ENCODE data around the gene COL4A3.
"Not testable (repeated sequence)": the region's sequence is repeated elsewhere in the genome, so short reads cannot be mapped to it uniquely, and the experiment has no call there.

The COL4A3 gene

GRCh38 chr2:227204452-227204851, 40.0 kb downstream of the COL4A3 start:
- in situ Hi-C loops (cut with MboI; ENCODE audit: low sequenced_read_pairs): no loop called here

DNA sequence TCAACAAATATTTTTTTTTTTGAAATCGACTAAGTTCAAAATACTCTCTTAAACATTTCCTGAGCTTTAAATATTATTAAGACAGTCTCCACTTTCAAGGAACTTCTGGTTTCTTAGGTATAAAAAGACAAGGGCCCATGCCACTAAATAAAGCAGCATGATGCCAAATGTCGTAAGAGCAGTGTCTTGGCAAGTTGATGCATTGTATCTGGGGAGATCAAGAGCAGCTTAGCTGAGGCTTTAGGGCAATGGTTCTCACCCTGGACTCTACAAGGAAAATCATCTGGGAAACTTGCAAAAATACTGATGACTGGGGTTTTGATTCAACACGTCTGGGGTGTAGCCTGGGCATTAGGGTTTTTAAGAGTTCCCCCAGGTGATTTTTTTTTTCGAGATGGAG, 41.3 kb downstream of the COL4A3 start:
- in situ Hi-C loops (cut with MboI; ENCODE audit: low sequenced_read_pairs): no loop called here

DNA sequence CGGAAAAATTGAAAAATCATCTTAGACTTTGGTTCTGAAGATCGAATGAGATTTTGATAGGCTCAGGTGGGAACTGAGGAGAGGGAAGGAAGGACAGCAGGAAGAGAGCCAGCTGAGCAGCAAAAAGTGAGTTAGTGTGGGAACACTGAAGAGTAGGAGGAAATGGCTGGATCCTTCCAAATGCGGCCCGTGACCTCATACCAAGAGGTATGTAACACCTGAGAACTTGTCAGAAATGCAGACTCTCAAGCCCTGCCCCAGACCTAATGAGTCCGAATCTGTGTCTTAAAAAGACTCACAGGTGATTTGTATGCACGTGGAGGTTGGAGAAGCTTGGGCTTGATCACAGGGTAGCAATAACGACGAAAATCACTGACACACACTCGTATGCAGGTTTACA, 42.0 kb downstream of the COL4A3 start:
- in situ Hi-C loops (cut with MboI; ENCODE audit: low sequenced_read_pairs): no loop called here

- in situ Hi-C loops (cut with MboI; ENCODE audit: low sequenced_read_pairs): no loop called here
These were observed 43.1 kb downstream of the COL4A3 start for GRCh38 chr2:227207573-227207972.

- in situ Hi-C loops (cut with MboI; ENCODE audit: low sequenced_read_pairs): no loop called here
These were observed 50.2 kb downstream of the COL4A3 start for GRCh38 chr2:227214622-227215041.

GRCh38 chr2:227219312-227220105, 55.1 kb downstream of the COL4A3 start:
- in situ Hi-C loops (cut with MboI; ENCODE audit: low sequenced_read_pairs): no loop called here

DNA sequence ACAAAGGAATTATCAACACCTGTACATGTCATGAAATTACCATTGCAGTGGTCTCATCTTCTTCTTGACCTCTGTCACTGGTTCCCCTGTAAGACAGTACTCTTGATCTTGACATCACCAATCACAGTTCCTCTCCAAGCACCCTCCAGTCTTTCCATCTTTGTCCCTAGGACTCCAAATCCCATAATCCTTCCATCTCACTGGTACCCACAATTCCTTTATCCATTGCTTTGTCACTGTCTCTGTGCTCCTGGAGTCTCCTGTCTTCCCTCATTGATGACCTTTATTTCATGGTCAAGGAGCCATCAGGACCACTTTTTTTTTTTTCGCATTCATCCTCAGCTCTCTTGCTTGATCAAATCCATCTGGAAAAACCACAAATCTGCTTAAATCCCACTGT, 56.7 kb downstream of the COL4A3 start:
- in situ Hi-C loops (cut with MboI; ENCODE audit: low sequenced_read_pairs): no loop called here

- in situ Hi-C loops (cut with MboI; ENCODE audit: low sequenced_read_pairs): no loop called here
These were observed 57.9 kb downstream of the COL4A3 start for GRCh38 chr2:227222292-227222691.

DNA sequence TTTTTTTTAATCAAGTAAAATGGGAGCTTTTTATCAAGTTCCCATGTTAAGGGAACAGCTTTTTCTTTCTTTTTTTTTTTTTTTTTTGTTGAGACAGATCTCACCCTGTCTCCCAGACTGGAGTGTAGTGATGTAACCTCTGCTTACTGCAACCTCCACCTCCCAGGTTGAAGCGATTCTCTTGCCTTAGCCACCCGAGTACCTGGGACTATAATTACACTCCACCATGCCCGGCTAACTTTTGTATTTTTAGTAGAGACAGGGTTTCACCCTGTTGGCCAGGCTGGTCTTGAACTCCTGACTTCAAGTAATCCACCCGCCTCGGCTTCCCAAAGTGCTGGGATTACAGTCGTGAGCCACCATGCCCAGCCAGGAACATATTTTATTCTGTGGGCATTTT, 61.2 kb downstream of the COL4A3 start:
- in situ Hi-C loops (cut with MboI; ENCODE audit: low sequenced_read_pairs): not testable (repeated sequence)

- in situ Hi-C loops (cut with MboI; ENCODE audit: low sequenced_read_pairs): no loop called here
These were observed 63.7 kb downstream of the COL4A3 start for GRCh38 chr2:227228061-227228667.

- in situ Hi-C loops (cut with MboI; ENCODE audit: low sequenced_read_pairs): no loop called here
These were observed 65.7 kb downstream of the COL4A3 start for GRCh38 chr2:227230151-227230550.

- in situ Hi-C loops (cut with MboI; ENCODE audit: low sequenced_read_pairs): no loop called here
These were observed 70.0 kb downstream of the COL4A3 start for GRCh38 chr2:227234429-227234828.

GRCh38 chr2:227237786-227238185, 73.4 kb downstream of the COL4A3 start:
- in situ Hi-C loops (cut with MboI; ENCODE audit: low sequenced_read_pairs): no loop called here

DNA sequence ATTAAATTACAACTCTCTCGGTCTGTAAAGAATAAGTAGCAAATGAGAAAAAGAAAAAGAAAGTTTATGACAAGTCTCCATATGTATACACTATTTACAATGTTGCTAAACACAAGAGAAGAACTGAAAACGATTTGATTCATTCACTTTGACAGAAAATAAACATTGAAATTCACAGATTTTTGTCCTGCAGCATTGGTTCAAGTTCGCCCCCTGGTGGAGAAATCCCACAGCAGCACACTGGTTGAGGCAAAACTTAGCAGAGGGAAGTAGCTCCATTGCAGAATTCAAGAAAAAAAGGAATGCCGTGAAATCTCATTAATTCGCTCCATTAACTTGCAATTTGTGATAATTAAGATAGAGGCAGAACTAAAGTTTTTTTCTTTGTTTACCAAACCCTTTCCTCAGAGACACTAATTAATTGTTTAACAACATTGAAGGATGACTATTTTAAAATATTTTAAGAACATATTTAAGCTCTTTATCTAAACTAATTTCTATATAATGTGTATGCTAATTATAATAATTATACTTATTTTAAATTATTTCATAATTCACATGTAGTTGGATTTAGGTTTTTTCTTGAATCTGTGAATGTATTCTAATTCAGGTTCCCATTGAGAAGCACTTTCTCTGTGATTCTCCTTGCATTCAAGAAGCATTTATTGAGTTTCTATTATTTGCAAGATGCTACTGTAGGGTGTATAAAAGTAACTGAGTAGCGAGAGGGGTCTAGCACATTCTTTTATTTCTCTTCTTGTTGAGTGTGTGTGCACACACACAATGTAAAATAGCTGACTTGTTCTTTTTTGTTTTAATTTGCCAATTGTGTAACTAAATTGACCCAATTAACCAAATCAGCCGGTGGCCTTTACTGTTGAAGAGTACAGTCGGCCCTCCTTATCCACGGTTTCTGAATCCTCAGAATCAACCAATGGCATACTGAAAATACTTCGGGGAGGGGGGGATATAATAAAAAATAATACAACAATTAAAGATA, 74.1 kb downstream of the COL4A3 start:
- in situ Hi-C loops (cut with MboI; ENCODE audit: low sequenced_read_pairs): no loop called here

- in situ Hi-C loops (cut with MboI; ENCODE audit: low sequenced_read_pairs): no loop called here
These were observed 76.6 kb downstream of the COL4A3 start for GRCh38 chr2:227241005-227241404.

DNA sequence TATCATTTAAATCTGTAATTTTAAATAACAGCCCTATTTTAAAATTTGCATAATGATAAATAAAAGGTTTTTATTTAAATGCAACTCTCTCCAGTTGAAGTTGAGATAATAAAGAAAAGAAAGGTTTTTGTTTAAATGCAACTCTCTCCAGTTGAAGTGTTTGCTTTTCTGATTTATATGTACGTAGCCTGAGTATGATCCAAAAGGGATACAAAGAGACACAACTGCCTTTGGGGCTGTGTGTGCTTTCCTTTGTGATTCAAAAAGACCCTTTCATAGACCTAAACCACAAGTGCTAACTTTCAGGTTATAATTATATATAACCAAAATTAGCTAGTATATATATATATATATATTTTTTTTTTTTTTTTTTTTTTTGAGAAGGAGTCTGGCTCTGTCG, 84.5 kb downstream of the COL4A3 start:
- in situ Hi-C loops (cut with MboI; ENCODE audit: low sequenced_read_pairs): no loop called here

- in situ Hi-C loops (cut with MboI; ENCODE audit: low sequenced_read_pairs): no loop called here
These were observed 88.4 kb downstream of the COL4A3 start for GRCh38 chr2:227252831-227253230.

DNA sequence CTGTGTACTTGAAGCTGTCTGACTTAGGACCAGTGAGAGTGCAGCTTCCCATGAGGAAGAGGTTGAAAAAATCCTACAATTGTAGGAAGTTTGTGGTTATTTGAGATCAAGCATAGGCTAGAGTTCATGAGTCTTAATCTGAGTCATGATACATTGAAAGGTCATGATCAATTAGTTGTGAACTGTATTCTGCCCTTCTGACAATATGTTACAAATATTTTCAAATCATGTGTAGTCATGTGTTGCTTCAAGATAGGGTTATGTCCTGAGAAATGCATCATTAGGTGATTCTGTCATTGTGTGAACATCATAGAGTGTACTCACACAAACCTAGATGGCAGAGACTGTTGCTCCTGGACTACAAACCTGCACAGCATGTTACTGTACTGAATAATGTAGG, 92.2 kb downstream of the COL4A3 start:
- in situ Hi-C loops (cut with MboI; ENCODE audit: low sequenced_read_pairs): no loop called here

DNA sequence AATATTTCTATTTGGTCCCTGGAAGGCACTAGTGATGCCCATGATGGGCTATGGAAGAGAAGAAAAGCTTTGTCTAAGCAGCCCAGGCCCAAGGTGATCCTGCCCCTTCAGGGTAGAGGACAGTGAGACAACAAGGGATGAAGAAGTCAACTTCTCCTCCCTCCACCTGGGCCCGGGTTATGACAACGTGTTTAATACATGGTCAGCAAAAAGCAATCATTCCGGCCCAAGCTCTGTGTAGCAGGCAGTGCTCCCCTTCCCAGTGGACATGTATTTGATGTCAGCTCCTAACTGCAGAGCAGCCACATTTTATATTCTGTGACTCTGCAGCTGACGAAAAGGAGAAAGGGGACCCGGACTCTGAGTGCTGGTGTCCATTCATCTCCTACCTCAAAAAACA, 93.4 kb downstream of the COL4A3 start:
- in situ Hi-C loops (cut with MboI; ENCODE audit: low sequenced_read_pairs): no loop called here

- in situ Hi-C loops (cut with MboI; ENCODE audit: low sequenced_read_pairs): no loop called here
These were observed 95.6 kb downstream of the COL4A3 start for GRCh38 chr2:227260041-227260440.

DNA sequence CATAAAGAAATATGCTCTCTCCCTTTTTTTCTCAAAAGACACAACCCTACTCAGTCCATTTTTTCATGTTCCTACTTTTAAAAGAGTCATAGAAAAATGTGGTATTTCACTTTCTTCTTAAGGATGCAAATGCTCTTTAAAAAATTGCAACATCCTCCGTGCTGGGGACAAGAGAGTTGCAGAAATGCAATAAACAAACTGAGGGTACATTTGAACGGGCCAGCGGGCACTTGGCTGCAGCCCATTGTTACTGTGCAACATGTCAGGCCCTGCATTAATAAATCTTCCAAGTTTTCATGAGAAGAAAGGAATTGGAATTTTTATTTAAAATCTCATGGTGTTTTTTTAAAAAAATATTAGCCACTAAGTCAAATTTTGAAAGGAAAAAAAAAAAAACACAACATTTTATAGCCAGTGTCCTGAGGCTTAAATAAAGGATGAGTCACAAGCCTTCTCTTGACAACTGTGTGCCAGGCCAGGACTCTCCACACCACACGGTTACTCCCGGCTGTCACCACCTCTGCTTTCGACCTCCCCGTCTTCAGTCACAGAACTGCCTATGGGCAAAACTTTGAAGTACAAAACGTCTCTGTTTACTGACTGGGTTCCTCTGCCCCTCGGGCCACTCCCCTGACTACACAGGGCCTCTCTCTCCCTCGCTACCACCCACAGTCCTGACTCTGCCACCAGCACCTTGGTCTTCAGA, 103.1 kb downstream of the COL4A3 start:
- in situ Hi-C loops (cut with MboI; ENCODE audit: low sequenced_read_pairs): no loop called here
